Cardiac atrium fibroblast (primary cell): ENCODE results near the gene FFAR3. TPM values are rescaled to one million over a fixed set of nuclear protein-coding genes. Genes with fewer than 3 reads are reported as not detected.

Experiments used
- total RNA-seq: library from RNA; depleted of rRNA; stranded (reverse); fragments of >200 nt; gene quantifications from 2 replicates; pipeline ENCODE4 v1.2.3, GENCODE V29; 2015

Gene FFAR3
- total RNA-seq, result not detected in 2 replicates

GRCh38 chr19:35357867-35358573 is at the start of gene FFAR3:
FFAR3 (plus strand) TSS chr19:35358460; CDS start chr19:35358891, 431 bp downstream.

GRCh38 chr19:35328851-35329285 is 29.4 kb upstream of the FFAR3 start, which contains the start of gene CD22:
CD22 (plus strand) TSS chr19:35329187; CDS start chr19:35332041, 2,854 bp downstream.

GRCh38 chr19:35347171-35347929 is 10.9 kb upstream of the FFAR3 start, which contains the start of gene FFAR1:
FFAR1 (plus strand) TSS chr19:35347902; CDS start chr19:35351552, 3,650 bp downstream.

GRCh38 chr19:35370722-35371121 is 12.5 kb downstream of the FFAR3 start, which contains the start of gene GPR42:
GPR42 (plus strand) TSS chr19:35371068; CDS start chr19:35371360, 292 bp downstream.

Other genes starting within 250 kb of the FFAR3 start
- gene FXYD3, start 242.6 kb upstream of the FFAR3 start, total RNA-seq, result not detected in 2 replicates
- 0.16 TPM in 1 of 2 replicates, not detected in the other for gene LGI4, start 223.4 kb upstream of the FFAR3 start, total RNA-seq
- 0.49 and 2.0 TPM in 2 replicates for gene FXYD1, start 219.6 kb upstream of the FFAR3 start, total RNA-seq
- gene FXYD7, start 215.2 kb upstream of the FFAR3 start, total RNA-seq, result not detected in 2 replicates
- 101 and 147 TPM in 2 replicates for gene FXYD5, start 203.7 kb upstream of the FFAR3 start, total RNA-seq
- not detected in 2 replicates for gene FAM187B, start 129.7 kb upstream of the FFAR3 start, total RNA-seq
- gene LSR, start 109.5 kb upstream of the FFAR3 start, total RNA-seq, result 1.6 and 2.2 TPM in 2 replicates
- gene USF2, start 89.5 kb upstream of the FFAR3 start, total RNA-seq, result 50.9 and 53.4 TPM in 2 replicates
- gene HAMP, start 75.9 kb upstream of the FFAR3 start, total RNA-seq, result not detected in 2 replicates
- not detected in 2 replicates for gene MAG, start 66.3 kb upstream of the FFAR3 start, total RNA-seq
- not detected in 2 replicates for gene CD22, start 29.3 kb upstream of the FFAR3 start, total RNA-seq
- not detected in 2 replicates for gene FFAR1, start 10.6 kb upstream of the FFAR3 start, total RNA-seq
- gene GPR42, start 12.6 kb downstream of the FFAR3 start, total RNA-seq, result not detected in 2 replicates
- gene FFAR2, start 89.8 kb downstream of the FFAR3 start, total RNA-seq, result not detected in 2 replicates
- not detected in 2 replicates for gene KRTDAP, start 132.0 kb downstream of the FFAR3 start, total RNA-seq
- 2.0 and 4.2 TPM in 2 replicates for gene DMKN, start 155.2 kb downstream of the FFAR3 start, total RNA-seq
- gene SBSN, start 169.9 kb downstream of the FFAR3 start, total RNA-seq, result 0.18 and 0.32 TPM in 2 replicates
- gene GAPDHS, start 175.0 kb downstream of the FFAR3 start, total RNA-seq, result not detected in 2 replicates
- gene TMEM147, start 187.2 kb downstream of the FFAR3 start, total RNA-seq, result 63.8 and 65.7 TPM in 2 replicates
- gene ATP4A, start 205.2 kb downstream of the FFAR3 start, total RNA-seq, result not detected in 2 replicates
- not detected in 2 replicates for gene PMIS2, start 227.7 kb downstream of the FFAR3 start, total RNA-seq